Right renal pelvis (tissue), 4 donors: Measurements from ENCODE around the gene TMEM44. TPM values are rescaled to one million over a fixed set of nuclear protein-coding genes. Genes with fewer than 3 reads are reported as not detected.
"Not testable (repeated sequence)": the region's sequence is repeated elsewhere in the genome, so short reads cannot be mapped to it uniquely, and the experiment has no call there.

Experiments
- DNase-seq, 4 donors: peaks; one replicate each; pipeline ENCODE4 v3.0.0-alpha.2; 2013; ENCODE audit warnings: low read depth in 4 of 4, low spot score in 3 of 4, missing footprints in 1 of 4
- polyA plus RNA-seq, 4 donors: library from polyadenylated mRNA; unstranded; fragments of 120-200 nt; gene quantifications; one replicate each; pipeline ENCODE4 v1.2.1, GENCODE V29; 2013; ENCODE audit not compliant: insufficient read length in 4 of 4

TMEM44 gene
- polyA plus RNA-seq, 4 donors: 13.3 to 17.6 (median 15.4) TPM

GRCh38 chr3:194647747-194648146, 14.5 kb upstream of the TMEM44 start:
- no peak for DNase-seq

- no peak for DNase-seq
These were observed 9.6 kb upstream of the TMEM44 start for GRCh38 chr3:194642769-194643168.

- DNase-seq: no peak
These were observed 7.6 kb upstream of the TMEM44 start for GRCh38 chr3:194640829-194641228.

DNA sequence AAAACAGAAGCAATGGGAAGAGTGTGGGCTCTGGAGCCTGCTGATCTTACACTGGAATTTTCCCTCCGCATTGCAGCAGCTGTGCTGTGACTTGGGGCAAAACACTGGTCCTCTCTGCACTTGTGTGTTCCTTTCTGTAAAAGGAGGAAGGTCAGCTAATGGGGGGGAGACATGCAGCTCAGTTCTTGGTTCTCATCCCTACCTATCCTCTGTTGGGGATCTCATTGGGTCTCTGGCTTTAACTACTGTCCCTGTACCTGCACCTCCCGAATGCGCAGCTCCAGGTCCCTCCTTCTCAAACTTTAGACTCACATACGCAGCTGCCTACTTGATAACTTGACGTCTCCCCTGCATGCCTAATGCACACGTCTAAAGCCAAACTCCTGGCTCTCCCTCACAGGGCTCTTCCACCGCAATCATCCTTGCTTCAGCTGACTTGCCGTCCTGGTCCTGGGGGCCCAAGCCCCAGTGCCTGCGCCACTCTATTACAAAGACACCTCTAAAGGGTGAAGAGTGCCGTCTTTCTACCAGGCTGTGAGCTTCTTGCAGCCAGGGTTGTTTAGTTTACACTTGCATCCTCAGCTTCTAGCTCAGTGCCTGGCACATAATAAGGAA, 5.9 kb upstream of the TMEM44 start:
- no peak for DNase-seq

GRCh38 chr3:194637541-194638400, 4.6 kb upstream of the TMEM44 start:
- DNase-seq: no peak

- no peak for DNase-seq
These were observed 3.8 kb upstream of the TMEM44 start for GRCh38 chr3:194637066-194637465.

DNA sequence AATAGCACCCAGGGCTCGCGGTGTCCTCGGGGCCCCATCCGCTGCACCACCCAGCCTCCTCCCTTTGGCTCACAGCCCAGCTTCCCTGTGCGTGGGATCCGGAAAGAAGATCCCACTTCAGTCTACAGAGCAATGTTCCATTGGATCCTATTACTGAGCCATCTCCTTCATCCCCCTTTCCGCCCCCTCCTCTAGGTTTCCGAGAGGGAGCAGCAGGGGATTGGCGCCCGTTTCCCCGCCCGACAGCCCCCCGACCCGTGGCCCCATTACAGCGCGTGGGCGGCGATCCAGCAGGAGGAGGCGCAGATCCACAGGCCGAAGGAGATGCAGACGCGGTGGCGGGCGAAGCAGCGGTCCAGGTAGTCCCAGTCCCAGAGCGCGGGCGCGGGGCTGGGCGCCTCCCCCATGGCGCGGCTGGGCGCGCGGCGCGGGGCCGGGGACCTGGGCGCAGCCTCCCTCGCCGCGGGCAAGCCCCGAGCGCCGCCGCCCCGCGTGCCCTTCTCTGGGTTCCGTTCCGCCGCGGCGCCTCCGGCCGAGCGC, 340 bp downstream of the TMEM44 start:
- DNase-seq: peak in 3 of 4 donors; percentile 21 to 29 (median 22)

- no peak for DNase-seq
These were observed 902 bp downstream of the TMEM44 start for GRCh38 chr3:194632226-194632808.

DNA sequence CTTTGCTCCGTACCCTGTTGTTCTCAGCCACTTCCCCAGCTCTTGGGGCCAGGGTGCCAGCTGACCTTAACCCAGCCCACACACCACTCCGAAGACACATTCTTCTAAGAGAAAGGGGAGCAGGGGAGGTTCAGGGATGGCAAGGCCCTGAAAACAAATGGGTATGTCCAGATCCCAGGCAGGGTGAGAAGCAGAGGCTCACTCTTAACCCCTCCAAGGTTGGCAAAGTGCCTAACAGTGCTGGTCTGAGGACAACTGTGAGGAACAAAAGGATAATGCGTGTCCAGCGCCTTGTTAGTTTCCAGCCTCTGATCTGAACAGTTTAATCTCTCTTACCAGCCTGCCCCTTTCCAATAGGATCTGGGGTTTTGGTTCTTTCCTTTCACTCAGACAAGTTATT, 1.5 kb downstream of the TMEM44 start:
- DNase-seq: no peak

DNA sequence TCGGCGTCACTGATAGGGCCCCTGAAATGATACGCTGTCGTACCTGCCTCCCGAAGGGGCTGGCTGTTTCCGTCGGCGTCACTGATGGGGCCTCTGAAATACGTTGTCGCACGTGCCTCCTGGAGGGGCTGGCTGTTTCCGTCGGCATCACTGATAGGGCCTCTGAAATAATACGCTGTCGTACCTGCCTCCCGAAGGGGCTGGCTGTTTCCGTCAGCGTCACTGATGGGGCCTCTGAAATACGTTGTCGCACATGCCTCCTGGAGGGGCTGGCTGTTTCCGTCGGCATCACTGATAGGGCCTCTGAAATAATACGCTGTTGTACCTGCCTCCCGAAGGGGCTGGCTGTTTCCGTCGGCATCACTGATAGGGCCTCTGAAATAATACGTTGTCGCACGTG, 2.5 kb downstream of the TMEM44 start:
- not testable (repeated sequence) for DNase-seq

DNA sequence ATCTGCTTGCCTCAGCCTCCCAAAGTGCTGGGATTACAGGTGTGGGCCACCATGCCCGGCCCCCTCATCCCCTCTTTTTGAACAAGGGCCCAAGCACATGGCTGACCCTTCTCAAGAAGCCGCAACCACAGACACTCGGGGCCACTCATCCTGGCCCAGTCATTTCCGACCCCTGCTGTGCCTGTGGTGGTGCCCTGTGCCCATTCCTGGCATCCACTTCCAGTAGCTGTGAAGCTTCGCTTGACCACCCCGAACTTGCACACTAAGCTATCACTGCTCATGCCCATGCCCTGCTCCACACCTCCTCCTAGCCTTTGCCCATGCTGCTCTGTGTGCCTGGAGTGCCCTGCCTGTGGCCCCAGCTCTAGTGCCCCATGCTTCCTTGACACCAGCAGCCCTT, 8.3 kb downstream of the TMEM44 start:
- no peak for DNase-seq

- no peak for DNase-seq
These were observed 9.5 kb downstream of the TMEM44 start for GRCh38 chr3:194623449-194624290.

GRCh38 chr3:194622621-194623340, 10.4 kb downstream of the TMEM44 start:
- DNase-seq: no peak

DNA sequence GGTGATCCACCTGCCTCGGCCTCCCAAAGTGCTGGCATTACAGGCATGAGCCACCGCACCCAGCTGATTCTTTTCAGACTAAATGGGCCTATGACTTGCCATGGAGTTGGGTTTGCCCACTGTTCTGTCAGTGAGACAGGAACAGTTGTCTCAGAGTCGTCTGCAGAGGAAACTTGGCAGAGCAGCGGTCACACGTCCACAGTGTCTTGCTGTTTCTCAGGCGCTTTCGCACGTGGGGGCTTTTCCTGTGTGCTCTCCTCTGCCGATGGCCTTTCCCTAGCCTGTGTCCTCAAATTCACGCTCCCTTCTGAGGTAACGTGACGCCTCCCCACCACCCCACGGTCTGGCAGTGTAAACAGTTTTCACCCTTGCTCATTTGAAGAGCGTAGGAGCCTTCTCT, 11.3 kb downstream of the TMEM44 start:
- DNase-seq: no peak

GRCh38 chr3:194620196-194620595, 13.0 kb downstream of the TMEM44 start:
- no peak for DNase-seq

DNA sequence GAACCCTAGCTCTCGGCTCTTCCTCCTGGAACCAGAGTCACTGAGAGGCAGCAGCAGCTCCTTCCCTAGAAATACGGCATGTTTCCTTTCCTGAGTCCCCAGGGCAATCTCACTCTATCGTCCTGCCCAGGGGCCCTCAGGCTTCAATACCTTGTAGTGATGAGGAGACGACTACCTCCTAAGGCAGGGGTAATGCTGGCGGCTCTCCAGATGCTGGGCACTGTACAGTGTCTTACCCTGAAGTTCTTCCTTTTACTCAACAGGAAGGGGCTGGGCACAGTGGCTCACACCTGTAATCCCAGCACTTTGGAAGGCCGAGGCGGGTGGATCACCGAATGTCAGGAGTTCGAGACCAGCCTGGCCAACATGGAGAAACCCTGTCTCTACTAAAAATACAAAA, 13.5 kb downstream of the TMEM44 start:
- DNase-seq: no peak

DNA sequence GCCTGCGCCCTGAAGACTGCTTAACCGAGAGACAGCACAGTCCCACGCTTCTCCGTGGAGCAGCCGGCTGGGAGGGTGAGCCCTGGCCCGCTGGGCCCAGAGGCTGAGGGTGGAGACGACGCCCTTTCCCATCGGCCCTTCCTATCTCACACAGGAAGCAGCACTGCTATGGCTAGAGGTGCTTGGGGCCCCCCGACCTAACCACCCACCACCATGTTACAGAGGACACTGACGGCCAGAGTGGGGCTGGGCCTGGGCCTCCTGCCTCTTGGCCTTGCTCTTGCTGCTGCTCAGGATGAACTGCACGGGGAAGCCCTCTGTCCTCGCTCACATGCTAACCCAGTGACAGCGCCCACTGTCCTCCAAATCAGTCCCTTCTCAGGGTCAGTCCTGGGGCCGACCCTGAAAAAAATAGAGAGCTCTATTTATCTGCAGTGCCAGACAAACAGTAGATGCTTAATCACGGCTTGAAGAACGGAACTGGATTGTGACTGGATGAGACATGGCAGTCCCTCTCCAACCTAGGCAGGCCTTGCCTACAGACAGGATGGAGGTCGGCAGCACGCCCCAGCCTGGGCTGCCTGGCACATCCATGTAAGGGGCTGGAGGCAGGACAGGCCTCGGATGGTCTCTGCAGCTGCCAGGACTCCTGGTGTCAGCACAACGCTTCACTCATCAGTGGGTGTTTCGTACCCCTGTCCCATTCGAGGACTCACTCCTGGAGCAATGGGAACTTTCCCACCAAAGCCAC, 14.2 kb downstream of the TMEM44 start:
- no peak for DNase-seq

- DNase-seq: no peak
These were observed 15.4 kb downstream of the TMEM44 start for GRCh38 chr3:194617827-194618226.

DNA sequence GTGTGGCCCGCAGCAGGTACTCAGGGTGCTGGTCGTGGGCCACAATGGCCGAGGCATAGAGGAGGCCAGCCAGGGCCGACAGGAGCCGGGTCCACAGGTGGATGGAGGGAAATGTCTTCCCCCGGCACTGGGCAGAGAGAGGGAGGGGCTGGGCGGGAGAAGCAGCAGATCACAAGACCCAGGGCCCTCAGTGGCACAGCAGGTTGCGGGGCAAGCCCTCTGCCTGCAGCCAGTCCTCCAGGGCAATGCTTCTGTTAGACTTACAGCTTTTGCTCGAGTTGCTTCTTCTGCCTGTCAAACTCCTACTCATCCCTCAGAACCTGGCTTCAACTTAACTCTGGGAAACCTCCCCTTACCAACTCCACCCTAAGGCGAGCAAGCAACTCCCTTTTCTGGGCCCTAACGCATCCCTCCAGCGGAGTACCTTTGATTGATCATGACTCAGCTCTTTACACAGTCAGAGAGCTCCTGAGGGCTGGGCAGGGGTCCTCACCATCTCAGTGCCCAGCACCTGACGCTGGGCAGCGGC, 16.0 kb downstream of the TMEM44 start:
- no peak for DNase-seq
